Measurements from ENCODE around the gene MYO7B.

The MYO7B gene

GRCh38 chr2:127652786-127653357 lies 117.4 kb downstream of the MYO7B start:
- DNase-seq = no peak

GRCh38 chr2:127653421-127654083 lies 118.1 kb downstream of the MYO7B start:
- no peak for DNase-seq

GRCh38 chr2:127654084-127654837 lies 118.8 kb downstream of the MYO7B start:
- no peak for DNase-seq

GRCh38 chr2:127654838-127655175 lies 119.3 kb downstream of the MYO7B start:
- no peak for DNase-seq

GRCh38 chr2:127655209-127656073 lies 120.0 kb downstream of the MYO7B start:
- DNase-seq = no peak

GRCh38 chr2:127656569-127657231 lies 121.2 kb downstream of the MYO7B start:
- DNase-seq = no peak

GRCh38 chr2:127657232-127657595 lies 121.7 kb downstream of the MYO7B start:
- no peak for DNase-seq

GRCh38 chr2:127658146-127658545 lies 122.7 kb downstream of the MYO7B start:
- no peak for DNase-seq

- DNase-seq = no peak
Observed at GRCh38 chr2:127658641-127659407, 123.3 kb downstream of the MYO7B start.

GRCh38 chr2:127659408-127660290 lies 124.2 kb downstream of the MYO7B start:
- DNase-seq = no peak

GRCh38 chr2:127660291-127660578 lies 124.8 kb downstream of the MYO7B start:
- DNase-seq = no peak

GRCh38 chr2:127661072-127661649 lies 125.7 kb downstream of the MYO7B start:
- DNase-seq = no peak

- no peak for DNase-seq
Observed at GRCh38 chr2:127661949-127662510, 126.5 kb downstream of the MYO7B start.

- DNase-seq = no peak
Observed at GRCh38 chr2:127662937-127663565, 127.6 kb downstream of the MYO7B start.

GRCh38 chr2:127663566-127664064 lies 128.1 kb downstream of the MYO7B start:
- DNase-seq = no peak

GRCh38 chr2:127664065-127664894 lies 128.8 kb downstream of the MYO7B start:
- DNase-seq = no peak

- DNase-seq = no peak
Observed at GRCh38 chr2:127664895-127665225, 129.4 kb downstream of the MYO7B start.

- no peak for DNase-seq
Observed at GRCh38 chr2:127665267-127665893, 129.9 kb downstream of the MYO7B start.
